ENCODE measurements around the gene EIF3J.

The EIF3J gene

GRCh38 chr15:44603126-44603525 lies 66.2 kb downstream of the EIF3J start:
- no peak overlapping the region for H3K4me3 ChIP-seq (ENCODE audit: low read depth, low read length)
- TF ChIP-seq, protein P1, sequence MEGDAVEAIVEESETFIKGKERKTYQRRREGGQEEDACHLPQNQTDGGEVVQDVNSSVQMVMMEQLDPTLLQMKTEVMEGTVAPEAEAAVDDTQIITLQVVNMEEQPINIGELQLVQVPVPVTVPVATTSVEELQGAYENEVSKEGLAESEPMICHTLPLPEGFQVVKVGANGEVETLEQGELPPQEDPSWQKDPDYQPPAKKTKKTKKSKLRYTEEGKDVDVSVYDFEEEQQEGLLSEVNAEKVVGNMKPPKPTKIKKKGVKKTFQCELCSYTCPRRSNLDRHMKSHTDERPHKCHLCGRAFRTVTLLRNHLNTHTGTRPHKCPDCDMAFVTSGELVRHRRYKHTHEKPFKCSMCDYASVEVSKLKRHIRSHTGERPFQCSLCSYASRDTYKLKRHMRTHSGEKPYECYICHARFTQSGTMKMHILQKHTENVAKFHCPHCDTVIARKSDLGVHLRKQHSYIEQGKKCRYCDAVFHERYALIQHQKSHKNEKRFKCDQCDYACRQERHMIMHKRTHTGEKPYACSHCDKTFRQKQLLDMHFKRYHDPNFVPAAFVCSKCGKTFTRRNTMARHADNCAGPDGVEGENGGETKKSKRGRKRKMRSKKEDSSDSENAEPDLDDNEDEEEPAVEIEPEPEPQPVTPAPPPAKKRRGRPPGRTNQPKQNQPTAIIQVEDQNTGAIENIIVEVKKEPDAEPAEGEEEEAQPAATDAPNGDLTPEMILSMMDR (IDR thresholded peaks at IDR 0.05; ENCODE audit: control insufficient read depth, extremely low read depth, insufficient read depth) = no peak
- DNase-seq (ENCODE audit: low read depth) = no peak

- no peak overlapping the region for H3K4me3 ChIP-seq (ENCODE audit: low read depth, low read length)
- no peak for DNase-seq (ENCODE audit: low read depth)
- TF ChIP-seq, protein P1 (IDR thresholded peaks at IDR 0.05; ENCODE audit: control insufficient read depth, extremely low read depth, insufficient read depth) = no peak
Measured at GRCh38 chr15:44606740-44607139, 69.8 kb downstream of the EIF3J start.

Data from LNCaP clone FGC (cell line).